Breast epithelium (tissue), 4 donors: ENCODE data around the gene KIAA0513. TPM values are rescaled to one million over a fixed set of nuclear protein-coding genes. Genes with fewer than 3 reads are reported as not detected.
"Not testable (repeated sequence)": the region's sequence is repeated elsewhere in the genome, so short reads cannot be mapped to it uniquely, and the experiment has no call there.

ENCODE experiments used
- DNase-seq, 2 donors: peaks; one replicate each; pipeline ENCODE4 v3.0.0-alpha.2; 2019; ENCODE audit warnings: low spot score in 2 of 2
- H3K27ac ChIP-seq, 2 donors: fragments of 200-600 bp; sonication (generic) in 1 of 2; one replicate each; pipeline ENCODE4 v1.5.1; 2016 to 2019; ENCODE audit warnings: mild to moderate bottlenecking in 1 of 2
- H3K27me3 ChIP-seq, 2 donors: fragments of 200-600 bp; sonication (generic) in 1 of 2; one replicate each; pipeline versions ENCODE4 v1.5.1 to v1.6.0; 2017 to 2019; ENCODE audit warnings: control low read depth in 1 of 2, mild to moderate bottlenecking in 1 of 2
- H3K36me3 ChIP-seq: fragments of 200-600 bp; one replicate; pipeline ENCODE4 v1.5.1; 2019
- H3K4me1 ChIP-seq, 2 donors: fragments of 200-600 bp; sonication (generic); one replicate each; pipeline ENCODE4 v1.5.1; 2016 to 2019; ENCODE audit warnings: control low read depth in 1 of 2
- H3K4me3 ChIP-seq, 3 donors: fragments of 200-600 bp; sonication (generic); 1 replicate in 2 of 3; 2 replicates in 1 of 3; pipeline ENCODE4 v1.5.1; 2016 to 2019; ENCODE audit warnings: mild to moderate bottlenecking in 3 of 3, moderate library complexity in 2 of 3
- H3K9me3 ChIP-seq, 2 donors: fragments of 200-600 bp; sonication (generic) in 1 of 2; one replicate each; pipeline ENCODE4 v1.5.1; 2016 to 2019; ENCODE audit warnings: control low read depth in 1 of 2
- POLR2A ChIP-seq: fragments of 450-650 bp; IDR thresholded peaks from one replicate; pipeline ENCODE4 v1.6.1; 2016; ENCODE audit warnings: antibody characterized with exemption, mild to moderate bottlenecking, moderate library complexity
- POLR2AphosphoS5 ChIP-seq, 3 donors: sonication (generic); formaldehyde crosslinking; IDR thresholded peaks; one replicate each; pipeline ENCODE4 v1.6.1; 2017; ENCODE audit warnings: antibody characterized with exemption in 3 of 3
- intact Hi-C: fragments of 100-400 bp; cut with DNase I; formaldehyde crosslinking; loops from one replicate; pipeline ENCODE4 v1.15.1; 2023; ENCODE audit warnings: low total_unique reads
- total RNA-seq, 3 donors: library from RNA; depleted of rRNA; stranded (reverse); fragments of >200 nt; gene quantifications; one replicate each; pipeline ENCODE4 v1.1.0, GENCODE V29; 2016
- TF ChIP-seq, protein P1 (sequence below), 3 donors: fragments of 450-650 bp; IDR thresholded peaks; one replicate each; pipeline ENCODE4 v1.5.1; 2016 to 2017; ENCODE audit warnings: antibody characterized with exemption in 3 of 3, mild to moderate bottlenecking in 3 of 3, moderate library complexity in 3 of 3

The KIAA0513 gene
- total RNA-seq, 3 donors from 2014 or later, result 7.6 to 16.2 (median 10.8) TPM

- Histone ChIP-seq H3K27me3 (no peaks in the 10 kb centered on the region), H3K36me3 (no peaks in the 10 kb centered on the region), H3K4me1 (no peaks in the 10 kb centered on the region), H3K9me3 (no peaks in the 10 kb centered on the region), H3K4me3 (peak overlapping the region in 2 of 3 donors; percentile 12 to 32), H3K27ac (no peak overlapping the region)
- TF ChIP-seq POLR2A (no peak), POLR2AphosphoS5 (IDR thresholded peaks at IDR 0.05) (peak; percentile 58 to 70 (median 67))
- TF ChIP-seq, protein P1, sequence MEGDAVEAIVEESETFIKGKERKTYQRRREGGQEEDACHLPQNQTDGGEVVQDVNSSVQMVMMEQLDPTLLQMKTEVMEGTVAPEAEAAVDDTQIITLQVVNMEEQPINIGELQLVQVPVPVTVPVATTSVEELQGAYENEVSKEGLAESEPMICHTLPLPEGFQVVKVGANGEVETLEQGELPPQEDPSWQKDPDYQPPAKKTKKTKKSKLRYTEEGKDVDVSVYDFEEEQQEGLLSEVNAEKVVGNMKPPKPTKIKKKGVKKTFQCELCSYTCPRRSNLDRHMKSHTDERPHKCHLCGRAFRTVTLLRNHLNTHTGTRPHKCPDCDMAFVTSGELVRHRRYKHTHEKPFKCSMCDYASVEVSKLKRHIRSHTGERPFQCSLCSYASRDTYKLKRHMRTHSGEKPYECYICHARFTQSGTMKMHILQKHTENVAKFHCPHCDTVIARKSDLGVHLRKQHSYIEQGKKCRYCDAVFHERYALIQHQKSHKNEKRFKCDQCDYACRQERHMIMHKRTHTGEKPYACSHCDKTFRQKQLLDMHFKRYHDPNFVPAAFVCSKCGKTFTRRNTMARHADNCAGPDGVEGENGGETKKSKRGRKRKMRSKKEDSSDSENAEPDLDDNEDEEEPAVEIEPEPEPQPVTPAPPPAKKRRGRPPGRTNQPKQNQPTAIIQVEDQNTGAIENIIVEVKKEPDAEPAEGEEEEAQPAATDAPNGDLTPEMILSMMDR (IDR thresholded peaks at IDR 0.05), result peak; percentile 89 to 98 (median 97)
- peak; percentile 72 to 87 for DNase-seq
- intact Hi-C loops, result loop anchor here (10.0 kb wide), 1 partner anchor 130 kb away; no protein-coding TSS in a partner anchor
These were observed 87.4 kb downstream of the KIAA0513 start for GRCh38 chr16:85114909-85115567.

DNA sequence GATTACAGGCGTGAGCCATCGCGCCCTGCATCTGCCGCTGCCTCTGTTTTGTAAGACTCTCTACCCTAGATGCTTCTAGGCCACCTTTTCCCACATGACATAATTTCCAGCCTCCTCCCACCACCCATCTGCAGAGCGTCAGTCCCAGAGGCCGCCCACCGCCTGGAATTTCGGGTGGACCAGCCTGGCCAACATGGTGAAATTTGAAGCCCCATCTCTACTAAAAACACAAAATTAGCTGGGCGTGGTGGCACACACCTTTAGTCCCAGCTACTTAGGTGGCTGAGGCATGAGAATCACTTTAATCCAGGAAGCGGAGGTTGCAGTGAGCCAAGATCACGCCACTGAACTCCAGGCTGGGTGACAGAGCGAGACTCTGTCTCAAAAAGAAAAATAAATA lies 89.8 kb downstream of the KIAA0513 start:
- no peaks in the 10 kb centered on the region for H3K4me1 ChIP-seq
- H3K9me3 ChIP-seq, result no peaks in the 10 kb centered on the region
- TF ChIP-seq POLR2A, result no peak
- TF ChIP-seq, protein P1 (IDR thresholded peaks at IDR 0.05), result no peak
- no peaks in the 10 kb centered on the region for H3K36me3 ChIP-seq
- intact Hi-C loops, result loop anchor here (10.0 kb wide), 1 partner anchor 127 kb away; no protein-coding TSS in a partner anchor
- H3K27me3 ChIP-seq, result no peaks in the 10 kb centered on the region
- no peak for DNase-seq
- H3K4me3 ChIP-seq, result no peak overlapping the region
- no peak overlapping the region for H3K27ac ChIP-seq

DNA sequence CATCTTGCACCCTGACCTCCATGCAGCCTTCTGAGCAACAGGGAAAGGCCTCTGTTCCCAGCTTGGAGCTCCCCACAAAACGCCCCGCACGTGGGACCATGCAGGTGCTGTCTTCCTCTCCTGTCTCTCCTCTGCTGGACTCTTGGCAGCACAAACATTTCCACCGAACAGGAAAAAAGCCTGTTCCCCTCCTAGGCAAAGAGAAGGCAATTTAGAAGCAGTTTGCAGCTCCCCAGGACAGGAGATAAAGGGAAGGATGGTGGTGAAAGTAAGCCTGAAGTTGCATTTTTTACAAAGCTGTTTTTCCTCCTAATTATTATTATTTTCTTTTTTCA lies 92.4 kb downstream of the KIAA0513 start:
- no peak for DNase-seq
- no peaks in the 10 kb centered on the region for H3K9me3 ChIP-seq
- no peaks in the 10 kb centered on the region for H3K36me3 ChIP-seq
- intact Hi-C loops, result no loop called here
- no peak overlapping the region for H3K27ac ChIP-seq
- no peak overlapping the region for H3K4me3 ChIP-seq
- TF ChIP-seq POLR2AphosphoS5 (IDR thresholded peaks at IDR 0.05) (no peak), POLR2A (no peak)
- TF ChIP-seq, protein P1 (IDR thresholded peaks at IDR 0.05), result no peak
- H3K27me3 ChIP-seq, result no peaks in the 10 kb centered on the region
- H3K4me1 ChIP-seq, result no peaks in the 10 kb centered on the region

GRCh38 chr16:85123441-85123840 lies 95.8 kb downstream of the KIAA0513 start:
- H3K27me3 ChIP-seq, DNase-seq, H3K36me3 ChIP-seq, H3K9me3 ChIP-seq, intact Hi-C loops, H3K4me1 ChIP-seq: not testable (repeated sequence)
- Histone ChIP-seq H3K27ac (peak overlapping the region; percentile 80 to 85), H3K4me3 (peak overlapping the region in 2 of 3 donors; percentile 9 to 49)

GRCh38 chr16:85123891-85124635 lies 96.5 kb downstream of the KIAA0513 start:
- DNase-seq, result peak; percentile 65 to 82
- Histone ChIP-seq H3K27ac (peak overlapping the region; percentile 80 to 85), H3K9me3 (no peaks in the 10 kb centered on the region), H3K36me3 (no peaks in the 10 kb centered on the region), H3K4me1 (peaks cover 0 to 7% of the 10 kb centered on the region in 2 donors), H3K4me3 (peak overlapping the region; percentile 9 to 49 (median 20)), H3K27me3 (no peaks in the 10 kb centered on the region)
- intact Hi-C loops, result no loop called here
- peak; percentile 27 to 84 (median 76) for TF ChIP-seq POLR2AphosphoS5 (IDR thresholded peaks at IDR 0.05)
- TF ChIP-seq, protein P1 (IDR thresholded peaks at IDR 0.05), result no peak
- TF ChIP-seq POLR2A, result no peak
